ENCODE measurements around the gene STARD8. TPM values are rescaled to one million over a fixed set of nuclear protein-coding genes. Genes with fewer than 3 reads are reported as not detected.

STARD8 gene
- total RNA-seq, 2 donors from 2014 or later, result 1.1 to 1.3 TPM

- H3K4me1 Mint-ChIP-seq (ENCODE audit: low read depth), result no peaks in the 10 kb centered on the region
- no peak overlapping the region for H3K27ac Mint-ChIP-seq
- no peak for DNase-seq
- no peak for ATAC-seq (replicated peaks in 1 of 2)
- H3K4me3 Mint-ChIP-seq, result no peak overlapping the region
- no peaks in the 10 kb centered on the region for H3K9me3 Mint-ChIP-seq
- peaks cover 76% of the 10 kb centered on the region for H3K27me3 Mint-ChIP-seq (ENCODE audit: low read depth)
- no peaks in the 10 kb centered on the region for H3K36me3 Mint-ChIP-seq (ENCODE audit: insufficient read depth in 2 of 2)
Measured at GRCh38 chrX:68666580-68666979, 19.1 kb downstream of the STARD8 start.

DNA sequence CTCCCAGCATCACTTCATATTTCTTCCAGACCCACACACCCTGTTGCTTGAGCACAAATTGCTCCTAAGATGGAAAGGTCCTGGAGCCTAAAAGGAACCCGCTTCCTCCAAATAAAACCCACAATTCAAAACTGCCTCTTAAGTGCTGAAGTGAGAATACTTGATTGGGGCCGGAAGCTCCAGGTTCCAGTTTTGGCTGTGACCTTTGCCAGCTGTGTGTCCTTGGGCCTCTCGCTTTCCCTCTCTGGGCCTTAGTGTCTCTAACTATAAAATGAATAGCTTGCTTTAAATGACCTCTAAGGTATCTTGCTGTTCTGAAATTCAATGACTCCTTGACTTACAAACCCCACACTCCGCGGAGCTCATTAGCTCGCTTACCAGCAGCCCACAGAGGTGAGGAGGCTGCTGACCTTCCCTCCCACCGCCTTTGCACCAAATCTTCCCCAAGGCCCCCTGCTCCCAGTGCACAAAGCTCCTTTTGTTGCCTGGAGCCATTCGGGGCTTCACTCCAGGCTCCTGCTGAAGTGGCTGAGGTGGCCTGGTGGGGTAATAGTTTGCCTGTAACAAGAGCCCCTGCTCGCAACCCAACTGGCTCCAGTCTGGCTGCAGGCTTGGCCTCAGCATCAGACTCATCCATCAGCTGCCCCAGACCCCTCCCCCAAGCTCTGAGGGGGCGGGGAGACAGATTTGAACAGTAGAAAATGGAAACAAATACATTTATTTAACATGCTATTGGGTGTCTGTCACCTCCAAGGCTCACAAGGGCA lies 21.8 kb downstream of the STARD8 start:
- no peak for ATAC-seq (replicated peaks in 1 of 2)
- Mint-ChIP-seq H3K4me1 (ENCODE audit: low read depth) (no peaks in the 10 kb centered on the region), H3K4me3 (no peak overlapping the region), H3K27me3 (ENCODE audit: low read depth) (peaks cover 54% of the 10 kb centered on the region), H3K9me3 (no peaks in the 10 kb centered on the region), H3K27ac (no peak overlapping the region), H3K36me3 (ENCODE audit: insufficient read depth in 2 of 2) (no peaks in the 10 kb centered on the region)
- no peak for DNase-seq

DNA sequence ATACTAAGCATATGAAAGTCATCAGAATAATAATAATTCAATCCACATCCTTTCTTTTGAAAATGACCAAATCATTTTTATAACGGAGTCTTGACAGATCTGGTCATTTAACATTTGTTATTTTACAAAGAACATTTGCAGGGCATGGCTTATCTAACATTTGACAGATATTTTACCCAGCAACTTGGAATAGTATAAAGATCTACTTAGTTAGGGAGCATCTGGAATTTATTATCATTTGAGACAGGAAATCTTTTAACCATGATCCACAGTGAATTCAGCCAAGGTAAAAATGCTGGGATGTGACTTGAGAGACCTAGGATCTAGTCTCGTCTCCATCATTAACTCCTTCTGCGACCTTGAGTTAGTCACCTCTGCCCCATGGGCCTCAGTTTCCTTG lies 22.4 kb downstream of the STARD8 start:
- Mint-ChIP-seq H3K27ac (no peak overlapping the region), H3K4me1 (ENCODE audit: low read depth) (no peaks in the 10 kb centered on the region), H3K27me3 (ENCODE audit: low read depth) (peaks cover 48% of the 10 kb centered on the region), H3K9me3 (no peaks in the 10 kb centered on the region), H3K36me3 (ENCODE audit: insufficient read depth in 2 of 2) (no peaks in the 10 kb centered on the region), H3K4me3 (no peak overlapping the region)
- ATAC-seq (replicated peaks in 1 of 2), result no peak
- no peak for DNase-seq

GRCh38 chrX:68671221-68671620 lies 23.8 kb downstream of the STARD8 start:
- H3K4me3 Mint-ChIP-seq, result no peak overlapping the region
- DNase-seq (no peak), ATAC-seq (replicated peaks in 1 of 2) (no peak)
- H3K36me3 Mint-ChIP-seq (ENCODE audit: insufficient read depth in 2 of 2), result no peaks in the 10 kb centered on the region
- H3K27me3 Mint-ChIP-seq (ENCODE audit: low read depth), result peaks cover 36% of the 10 kb centered on the region
- H3K4me1 Mint-ChIP-seq (ENCODE audit: low read depth), result no peaks in the 10 kb centered on the region
- H3K27ac Mint-ChIP-seq, result no peak overlapping the region
- no peaks in the 10 kb centered on the region for H3K9me3 Mint-ChIP-seq

- Mint-ChIP-seq H3K4me3 (no peak overlapping the region), H3K9me3 (no peaks in the 10 kb centered on the region), H3K27ac (no peak overlapping the region), H3K27me3 (ENCODE audit: low read depth) (peaks cover 30% of the 10 kb centered on the region), H3K36me3 (ENCODE audit: insufficient read depth in 2 of 2) (no peaks in the 10 kb centered on the region), H3K4me1 (ENCODE audit: low read depth) (no peaks in the 10 kb centered on the region)
- DNase-seq (no peak), ATAC-seq (replicated peaks in 1 of 2) (no peak)
Measured at GRCh38 chrX:68672581-68673318, 25.3 kb downstream of the STARD8 start.

- Mint-ChIP-seq H3K4me1 (ENCODE audit: low read depth) (no peaks in the 10 kb centered on the region), H3K4me3 (no peak overlapping the region), H3K36me3 (ENCODE audit: insufficient read depth in 2 of 2) (no peaks in the 10 kb centered on the region), H3K27ac (no peak overlapping the region), H3K9me3 (no peaks in the 10 kb centered on the region), H3K27me3 (ENCODE audit: low read depth) (peaks cover 21% of the 10 kb centered on the region)
- ATAC-seq (replicated peaks in 1 of 2), result no peak
- no peak for DNase-seq
Measured at GRCh38 chrX:68675571-68675970, 28.1 kb downstream of the STARD8 start.

DNA sequence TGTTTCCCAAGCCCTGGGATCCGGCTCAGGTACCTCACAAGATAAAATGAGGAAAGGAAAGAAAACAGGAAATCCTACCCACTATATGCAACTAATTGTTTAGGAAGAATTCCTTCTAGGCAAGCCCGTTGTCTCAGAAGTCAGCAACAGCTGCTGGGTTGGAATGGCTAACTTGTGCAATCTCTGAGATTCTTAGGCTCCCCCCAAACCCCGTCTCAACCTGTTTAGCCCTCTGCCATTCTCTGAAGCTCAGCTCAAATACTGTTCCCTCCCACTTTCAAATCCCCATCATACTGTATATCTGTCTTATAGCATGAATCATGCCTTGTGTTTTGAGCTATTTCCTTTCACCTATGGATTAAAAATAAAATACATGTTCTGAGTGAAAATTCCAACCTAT lies 28.9 kb downstream of the STARD8 start:
- Mint-ChIP-seq H3K9me3 (no peaks in the 10 kb centered on the region), H3K36me3 (ENCODE audit: insufficient read depth in 2 of 2) (no peaks in the 10 kb centered on the region), H3K4me3 (no peak overlapping the region), H3K4me1 (ENCODE audit: low read depth) (no peaks in the 10 kb centered on the region), H3K27me3 (ENCODE audit: low read depth) (peaks cover 14% of the 10 kb centered on the region), H3K27ac (no peak overlapping the region)
- DNase-seq, result no peak
- ATAC-seq (replicated peaks in 1 of 2), result no peak

- ATAC-seq (replicated peaks in 1 of 2), result no peak
- Mint-ChIP-seq H3K27me3 (ENCODE audit: low read depth) (peaks cover 19% of the 10 kb centered on the region), H3K4me1 (ENCODE audit: low read depth) (no peaks in the 10 kb centered on the region), H3K36me3 (ENCODE audit: insufficient read depth in 2 of 2) (no peaks in the 10 kb centered on the region), H3K27ac (no peak overlapping the region), H3K9me3 (no peaks in the 10 kb centered on the region), H3K4me3 (no peak overlapping the region)
- DNase-seq, result no peak
Measured at GRCh38 chrX:68677998-68678397, 30.5 kb downstream of the STARD8 start.

GRCh38 chrX:68681443-68681941 lies 34.0 kb downstream of the STARD8 start:
- Mint-ChIP-seq H3K36me3 (ENCODE audit: insufficient read depth in 2 of 2) (no peaks in the 10 kb centered on the region), H3K9me3 (no peaks in the 10 kb centered on the region), H3K4me1 (ENCODE audit: low read depth) (peaks cover 20% of the 10 kb centered on the region), H3K4me3 (no peak overlapping the region), H3K27ac (no peak overlapping the region), H3K27me3 (ENCODE audit: low read depth) (peaks cover 29% of the 10 kb centered on the region)
- ATAC-seq (replicated peaks in 1 of 2), result peak; percentile 24 to 55
- DNase-seq, result peak in 1 of 2 donors; percentile 16

DNA sequence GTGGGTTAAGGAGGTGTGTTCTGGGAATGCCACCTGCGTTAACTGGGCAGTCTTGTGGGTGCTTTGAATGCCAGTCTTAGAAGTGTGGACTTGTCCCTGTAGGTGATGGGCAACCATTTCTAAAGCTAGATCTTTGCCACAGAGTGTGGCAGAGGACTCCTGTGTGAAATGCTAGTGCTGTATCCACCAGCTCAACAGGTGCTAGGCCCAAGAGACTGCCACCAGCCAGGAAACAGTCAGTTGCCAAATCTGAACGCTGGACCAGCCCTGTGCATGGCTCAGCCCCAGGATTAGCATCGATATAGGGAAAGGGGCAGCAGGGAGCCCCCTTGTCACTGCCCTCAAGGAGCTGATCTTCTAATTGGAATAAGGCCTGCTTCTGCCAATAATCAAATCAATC lies 35.3 kb downstream of the STARD8 start:
- no peak overlapping the region for H3K27ac Mint-ChIP-seq
- peaks cover 28% of the 10 kb centered on the region for H3K4me1 Mint-ChIP-seq (ENCODE audit: low read depth)
- no peaks in the 10 kb centered on the region for H3K9me3 Mint-ChIP-seq
- peaks cover 42% of the 10 kb centered on the region for H3K27me3 Mint-ChIP-seq (ENCODE audit: low read depth)
- DNase-seq, result no peak
- ATAC-seq (replicated peaks in 1 of 2), result no peak
- no peaks in the 10 kb centered on the region for H3K36me3 Mint-ChIP-seq (ENCODE audit: insufficient read depth in 2 of 2)
- no peak overlapping the region for H3K4me3 Mint-ChIP-seq

DNA sequence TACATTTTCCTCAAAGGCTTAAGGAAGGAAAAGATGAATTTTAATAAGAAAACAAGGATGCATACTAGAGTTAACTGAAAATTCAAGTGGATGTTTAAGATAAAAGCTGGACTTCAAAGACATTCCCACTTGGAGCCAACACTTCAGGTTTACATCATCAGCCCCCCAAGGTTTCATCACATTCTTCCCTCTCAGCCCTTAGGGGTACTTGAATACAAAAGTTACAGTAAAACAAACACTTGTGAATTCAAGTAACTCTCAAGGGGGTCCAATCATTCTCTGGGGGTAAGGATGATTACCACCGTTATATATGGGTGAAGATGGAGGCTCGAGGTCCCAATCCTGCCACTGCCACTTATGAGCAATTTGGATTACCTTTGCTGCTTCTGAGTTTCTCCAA lies 36.1 kb downstream of the STARD8 start:
- Mint-ChIP-seq H3K27ac (no peak overlapping the region), H3K4me1 (ENCODE audit: low read depth) (peaks cover 28% of the 10 kb centered on the region), H3K4me3 (no peak overlapping the region), H3K9me3 (no peaks in the 10 kb centered on the region), H3K36me3 (ENCODE audit: insufficient read depth in 2 of 2) (no peaks in the 10 kb centered on the region), H3K27me3 (ENCODE audit: low read depth) (peaks cover 40% of the 10 kb centered on the region)
- DNase-seq (no peak), ATAC-seq (replicated peaks in 1 of 2) (no peak)

DNA sequence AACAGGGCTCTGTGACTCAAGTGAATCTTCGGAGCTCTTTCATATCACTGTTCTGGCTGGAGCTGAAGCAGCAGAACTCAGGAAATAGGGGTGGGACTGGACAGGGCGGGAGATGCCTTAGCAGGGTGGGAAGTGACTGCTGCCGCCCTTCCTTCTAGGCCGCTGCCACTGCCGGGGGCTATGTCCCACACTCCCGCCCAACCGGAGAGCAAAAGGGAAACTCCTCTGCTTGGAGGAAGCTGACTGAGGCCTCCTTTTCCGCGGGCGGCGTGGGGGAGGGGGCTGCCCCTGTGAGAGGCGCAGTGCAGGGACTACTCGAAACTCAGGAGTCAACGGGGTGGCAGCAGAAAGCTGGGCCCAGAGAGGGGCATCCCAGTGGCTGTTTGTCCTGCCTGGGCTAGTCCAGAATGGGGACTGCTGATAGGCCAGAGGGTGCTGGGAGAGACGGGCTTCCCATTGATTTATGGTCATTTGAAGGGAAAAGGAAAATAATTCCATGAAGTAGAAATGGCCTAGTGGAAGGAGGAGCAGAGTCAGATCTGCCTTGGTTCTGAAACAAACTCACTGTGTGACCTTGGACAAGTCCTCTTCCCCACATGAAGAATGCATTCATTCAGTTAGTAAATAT lies 36.9 kb downstream of the STARD8 start:
- DNase-seq, result peak; percentile 18 to 35

DNA sequence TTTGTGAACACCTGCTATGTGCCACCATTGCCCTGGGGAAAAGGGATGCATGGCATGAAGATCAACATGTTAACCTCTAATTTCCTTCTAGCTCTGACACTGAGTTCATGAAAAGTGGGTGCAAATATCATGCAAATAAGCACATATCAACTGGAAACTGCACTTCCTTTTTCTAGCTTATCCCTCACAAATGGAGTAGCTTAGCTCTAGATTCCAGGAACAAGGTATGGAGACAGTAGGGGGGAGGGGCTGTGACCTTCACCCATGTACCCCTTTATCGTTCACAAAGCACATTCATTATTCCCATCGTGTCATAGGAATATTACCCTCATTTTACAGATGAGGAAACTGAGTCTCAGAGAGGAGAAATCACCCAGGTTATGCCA lies 37.4 kb downstream of the STARD8 start:
- peaks cover 33% of the 10 kb centered on the region for H3K27me3 Mint-ChIP-seq (ENCODE audit: low read depth)

More for the DNA sequence above, 36.9 kb downstream of the STARD8 start:
- peak overlapping the region in 1 of 2 donors; percentile 52 for H3K4me3 Mint-ChIP-seq
- no peak for ATAC-seq (replicated peaks in 1 of 2)
- no peaks in the 10 kb centered on the region for H3K36me3 Mint-ChIP-seq (ENCODE audit: insufficient read depth in 2 of 2)
- peaks cover 33% of the 10 kb centered on the region for H3K27me3 Mint-ChIP-seq (ENCODE audit: low read depth)
- peaks cover 28% of the 10 kb centered on the region for H3K4me1 Mint-ChIP-seq (ENCODE audit: low read depth)
- H3K27ac Mint-ChIP-seq, result no peak overlapping the region
- no peaks in the 10 kb centered on the region for H3K9me3 Mint-ChIP-seq

More for the DNA sequence above, 37.4 kb downstream of the STARD8 start:
- peak overlapping the region in 1 of 2 donors; percentile 12 for H3K4me3 Mint-ChIP-seq
- H3K36me3 Mint-ChIP-seq (ENCODE audit: insufficient read depth in 2 of 2), result no peaks in the 10 kb centered on the region
- no peak for DNase-seq
- peaks cover 28% of the 10 kb centered on the region for H3K4me1 Mint-ChIP-seq (ENCODE audit: low read depth)
- no peak for ATAC-seq (replicated peaks in 1 of 2)
- H3K27ac Mint-ChIP-seq, result no peak overlapping the region
- no peaks in the 10 kb centered on the region for H3K9me3 Mint-ChIP-seq

All from activated T-cell treated with anti-CD3 and anti-CD28 coated beads, Interleukin-2, amount 50 U/mL, for 72 hours (primary cell).